SK-N-DZ (cell line): ENCODE results near the gene COL1A2.
A peak's percentile ranks its signal among the peaks of the same experiment; 100 is the strongest.

Source experiments
- DNase-seq: peaks from one replicate; pipeline ENCODE4 v3.0.0-alpha.2; 2015; ENCODE audit warnings: low spot score

The COL1A2 gene

GRCh38 chr7:94410413-94411187 lies 15.9 kb downstream of the COL1A2 start:
- peak; percentile 86 for DNase-seq

- no peak for DNase-seq
These were observed 16.4 kb downstream of the COL1A2 start for GRCh38 chr7:94411188-94411466.

- no peak for DNase-seq
These were observed 18.1 kb downstream of the COL1A2 start for GRCh38 chr7:94412762-94413322.

- no peak for DNase-seq
These were observed 19.8 kb downstream of the COL1A2 start for GRCh38 chr7:94414481-94414880.

DNA sequence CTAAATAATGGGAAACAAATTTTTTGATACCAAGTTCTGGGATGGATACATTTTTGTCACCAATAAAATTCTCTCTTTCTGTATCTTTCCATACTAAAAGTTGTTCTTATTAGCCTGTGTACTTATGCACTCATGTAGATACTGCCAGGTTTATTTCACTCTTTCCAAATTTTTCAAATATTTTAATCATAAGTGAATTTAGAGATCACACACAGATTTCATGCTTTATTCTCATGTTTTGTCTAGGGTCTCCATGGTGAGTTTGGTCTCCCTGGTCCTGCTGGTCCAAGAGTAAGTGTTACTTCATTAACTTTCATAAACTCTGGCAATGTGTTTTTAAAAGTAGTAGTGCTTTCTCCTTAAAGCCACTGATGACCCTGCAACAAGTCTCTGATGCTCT lies 20.3 kb downstream of the COL1A2 start:
- DNase-seq: no peak

DNA sequence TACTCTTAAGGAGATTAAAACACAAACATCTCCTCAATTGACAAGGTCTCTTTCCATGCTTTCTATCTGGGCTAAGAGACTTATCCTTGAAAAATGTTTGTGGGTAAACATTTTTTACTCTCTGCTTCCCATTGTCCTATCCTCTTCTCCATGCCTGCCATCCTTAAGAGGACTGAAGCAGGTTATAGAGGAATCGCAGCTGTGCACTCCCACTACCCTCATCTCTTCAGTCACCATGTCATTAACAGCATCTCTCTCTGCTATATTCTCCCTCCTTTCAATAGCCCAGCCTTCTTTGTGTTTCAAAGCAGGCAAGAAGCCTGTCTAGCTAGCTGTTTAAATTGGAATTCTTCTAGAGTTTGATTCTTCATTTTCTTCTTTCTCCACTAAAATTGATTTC lies 22.6 kb downstream of the COL1A2 start:
- no peak for DNase-seq

GRCh38 chr7:94417901-94418300 lies 23.2 kb downstream of the COL1A2 start:
- no peak for DNase-seq

DNA sequence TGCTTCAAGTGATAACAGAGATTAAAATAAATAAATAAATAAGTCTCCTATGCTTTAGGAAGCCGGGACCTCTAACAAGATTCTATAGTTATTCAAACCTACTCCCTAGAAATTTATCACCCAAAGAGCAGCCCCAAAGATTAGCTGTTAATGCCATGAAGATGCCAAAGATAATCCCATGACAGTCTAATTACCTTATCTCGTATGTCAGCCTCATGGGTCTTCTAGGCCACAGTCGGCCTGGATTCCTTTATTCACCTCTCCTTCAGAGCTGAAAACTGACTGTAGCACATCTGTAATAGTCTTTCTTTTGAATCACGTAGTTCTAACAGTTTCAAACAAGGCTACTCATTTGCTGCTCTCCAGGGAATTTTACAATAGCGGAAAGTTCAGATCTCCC lies 24.2 kb downstream of the COL1A2 start:
- DNase-seq: peak; percentile 27

DNA sequence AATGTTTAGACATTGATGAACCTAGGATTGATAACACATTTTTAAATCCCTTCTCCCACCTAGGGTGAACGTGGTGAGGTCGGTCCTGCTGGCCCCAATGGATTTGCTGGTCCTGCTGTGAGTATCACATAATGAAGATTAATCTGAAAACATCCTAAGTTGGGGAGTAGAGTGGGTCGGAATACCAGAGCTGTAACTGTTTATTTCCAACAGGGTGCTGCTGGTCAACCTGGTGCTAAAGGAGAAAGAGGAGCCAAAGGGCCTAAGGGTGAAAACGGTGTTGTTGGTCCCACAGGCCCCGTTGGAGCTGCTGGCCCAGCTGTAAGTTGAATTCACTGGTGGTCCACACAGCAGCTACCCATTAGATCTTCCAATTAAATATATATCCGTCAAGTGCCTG lies 25.6 kb downstream of the COL1A2 start:
- DNase-seq: no peak

GRCh38 chr7:94421681-94422080 lies 27.0 kb downstream of the COL1A2 start:
- DNase-seq: peak; percentile 59

DNA sequence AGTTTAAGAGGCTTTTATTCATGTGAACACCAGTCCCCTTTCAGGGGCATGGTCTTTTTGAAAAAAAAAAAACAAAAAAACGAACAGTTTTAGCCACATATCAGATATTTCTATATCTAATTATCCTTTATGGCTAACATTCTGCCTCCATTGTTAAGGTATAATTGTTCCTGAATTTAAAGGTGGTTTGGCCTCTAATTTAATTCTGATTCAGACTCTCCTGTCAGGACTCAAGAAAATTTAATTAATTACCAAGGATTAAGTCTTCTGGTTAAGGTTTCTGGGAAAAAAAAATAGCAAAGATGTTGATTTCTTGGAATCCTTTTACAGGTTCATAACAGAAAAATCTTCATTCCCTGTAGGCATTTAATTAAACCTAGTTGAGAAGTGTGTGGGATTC lies 27.4 kb downstream of the COL1A2 start:
- peak; percentile 70 for DNase-seq

DNA sequence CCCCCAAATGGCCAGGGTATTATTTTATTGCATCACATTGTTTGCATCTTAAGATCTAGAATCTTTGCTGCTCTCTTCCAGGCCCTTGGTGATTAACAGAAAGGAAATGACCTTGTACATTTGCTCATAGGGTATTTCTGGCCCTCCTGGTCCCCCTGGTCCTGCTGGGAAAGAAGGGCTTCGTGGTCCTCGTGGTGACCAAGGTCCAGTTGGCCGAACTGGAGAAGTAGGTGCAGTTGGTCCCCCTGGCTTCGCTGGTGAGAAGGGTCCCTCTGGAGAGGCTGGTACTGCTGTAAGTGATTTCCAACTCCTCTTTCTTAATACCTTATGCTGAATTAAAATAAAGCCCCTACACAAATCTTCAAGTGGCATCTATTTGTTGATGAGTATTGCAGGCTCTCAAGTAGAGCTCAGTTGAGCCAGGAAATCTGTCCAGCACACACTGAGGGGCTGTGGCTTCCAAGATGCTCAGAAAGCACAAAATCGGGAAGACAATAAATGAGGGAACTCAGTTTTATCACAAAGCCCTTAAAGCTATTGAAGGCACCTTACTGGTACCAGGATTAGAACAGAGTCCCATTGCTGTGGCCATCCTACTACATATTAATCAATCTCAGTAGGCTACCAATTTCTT lies 28.2 kb downstream of the COL1A2 start:
- no peak for DNase-seq

GRCh38 chr7:94423863-94424735 lies 29.4 kb downstream of the COL1A2 start:
- no peak for DNase-seq

DNA sequence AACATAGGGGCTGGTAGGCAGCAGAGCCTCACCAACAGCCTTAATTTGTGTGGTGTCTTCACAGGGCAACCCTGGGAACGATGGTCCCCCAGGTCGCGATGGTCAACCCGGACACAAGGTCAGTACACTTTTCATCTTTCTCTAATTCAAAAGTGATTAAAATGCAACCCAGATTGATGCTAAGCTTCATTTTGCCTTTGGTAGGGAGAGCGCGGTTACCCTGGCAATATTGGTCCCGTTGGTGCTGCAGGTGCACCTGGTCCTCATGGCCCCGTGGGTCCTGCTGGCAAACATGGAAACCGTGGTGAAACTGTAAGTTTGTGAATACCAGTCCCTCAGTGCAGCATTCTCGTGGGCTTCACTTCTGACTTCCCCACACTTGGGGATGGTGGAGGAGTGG lies 30.9 kb downstream of the COL1A2 start:
- DNase-seq: no peak

DNA sequence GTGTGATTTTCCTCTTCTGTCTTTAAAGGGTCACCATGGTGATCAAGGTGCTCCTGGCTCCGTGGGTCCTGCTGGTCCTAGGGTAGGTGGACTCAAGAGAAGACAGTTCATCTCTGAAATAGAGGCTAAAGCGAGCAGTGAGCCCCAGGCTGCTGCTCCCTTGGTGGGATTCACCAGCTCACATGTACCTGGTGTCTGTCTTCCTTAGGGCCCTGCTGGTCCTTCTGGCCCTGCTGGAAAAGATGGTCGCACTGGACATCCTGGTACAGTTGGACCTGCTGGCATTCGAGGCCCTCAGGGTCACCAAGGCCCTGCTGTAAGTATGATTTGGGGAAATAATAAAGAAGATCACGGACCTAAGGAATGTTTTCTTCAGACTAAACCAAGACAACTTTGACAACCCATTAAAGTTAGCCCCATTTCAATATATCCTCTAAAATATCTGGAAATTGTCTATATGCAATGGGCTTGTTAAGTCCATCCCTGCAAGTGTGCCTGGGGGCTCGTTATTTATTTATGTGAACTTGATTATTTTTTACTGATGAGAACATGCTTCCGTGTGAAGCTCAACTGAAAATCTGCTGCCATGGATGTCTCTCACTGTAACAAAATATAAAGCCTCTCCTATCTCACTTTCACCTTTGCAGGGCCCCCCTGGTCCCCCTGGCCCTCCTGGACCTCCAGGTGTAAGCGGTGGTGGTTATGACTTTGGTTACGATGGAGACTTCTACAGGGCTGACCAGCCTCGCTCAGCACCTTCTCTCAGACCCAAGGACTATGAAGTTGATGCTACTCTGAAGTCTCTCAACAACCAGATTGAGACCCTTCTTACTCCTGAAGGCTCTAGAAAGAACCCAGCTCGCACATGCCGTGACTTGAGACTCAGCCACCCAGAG lies 32.5 kb downstream of the COL1A2 start:
- DNase-seq: no peak

GRCh38 chr7:94429153-94429552 lies 34.5 kb downstream of the COL1A2 start:
- no peak for DNase-seq

DNA sequence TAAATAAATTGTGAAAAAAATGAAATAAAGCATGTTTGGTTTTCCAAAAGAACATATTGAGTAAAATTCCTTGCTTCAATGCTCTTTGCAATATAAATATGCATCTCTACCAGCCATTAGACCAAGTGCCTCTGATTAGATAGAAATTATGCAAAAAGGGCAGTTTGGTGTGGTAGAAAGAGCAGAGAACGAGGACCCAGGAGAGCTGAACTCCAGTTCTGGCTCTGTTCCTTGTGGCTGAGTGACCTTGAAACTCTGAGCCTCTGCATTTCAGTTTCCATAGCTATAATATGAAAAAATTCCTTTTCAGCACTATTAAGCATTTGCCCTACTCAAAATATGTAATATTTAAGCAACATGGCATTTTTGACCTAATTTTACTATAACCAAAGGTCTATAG lies 36.5 kb downstream of the COL1A2 start:
- no peak for DNase-seq

DNA sequence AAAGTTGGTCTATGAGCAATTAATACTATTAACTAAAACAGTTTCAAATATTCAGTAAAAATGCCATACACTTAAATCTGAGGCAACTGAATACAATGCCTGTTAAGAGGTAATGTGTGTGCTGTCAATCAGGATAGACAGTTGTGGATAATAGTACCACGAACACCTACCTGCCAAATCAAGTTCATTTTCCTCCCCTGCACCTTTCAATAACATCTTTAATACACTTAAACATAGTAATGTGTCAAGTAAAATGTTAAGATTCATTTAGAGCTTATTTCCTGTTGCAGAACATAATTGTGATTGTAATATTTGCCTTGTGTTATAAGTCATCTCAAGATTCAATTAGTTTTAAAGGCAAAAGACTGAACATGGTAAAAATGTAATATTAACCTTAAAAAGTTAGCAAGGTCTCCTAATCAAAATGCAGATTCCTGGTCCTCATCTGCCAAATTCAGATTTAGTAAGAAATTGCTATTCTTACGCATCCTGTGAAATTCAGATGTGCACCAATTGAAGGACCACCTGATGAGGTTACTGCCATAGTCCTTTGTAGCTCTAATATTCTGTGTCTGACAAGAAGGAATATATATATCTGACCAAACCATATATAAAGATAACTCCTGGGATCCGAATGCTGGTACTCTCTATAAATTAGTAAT lies 37.1 kb downstream of the COL1A2 start:
- DNase-seq: no peak

GRCh38 chr7:94432281-94432670 lies 37.6 kb downstream of the COL1A2 start:
- DNase-seq: no peak

DNA sequence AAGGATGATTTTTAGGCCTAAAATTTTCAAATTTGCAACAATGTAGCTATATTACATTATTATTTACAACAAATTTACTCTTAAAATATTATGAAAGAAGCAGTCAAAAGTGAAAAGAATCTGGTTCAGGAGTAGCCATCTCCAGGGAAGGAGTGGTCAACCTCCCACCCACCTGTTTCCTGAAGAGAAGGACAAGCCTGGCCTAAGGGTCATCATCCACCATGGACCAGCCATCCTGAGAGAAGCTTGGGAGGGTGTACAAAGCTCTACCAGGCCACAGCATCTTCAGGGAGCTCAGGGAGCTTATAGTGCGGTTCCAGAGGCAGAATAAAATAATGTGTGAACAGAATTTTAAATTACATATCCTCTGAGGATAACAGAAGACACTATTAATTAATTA lies 38.1 kb downstream of the COL1A2 start:
- no peak for DNase-seq

- DNase-seq: no peak
These were observed 38.5 kb downstream of the COL1A2 start for GRCh38 chr7:94433224-94433623.
